ENCODE measurements around the gene PLSCR3. TPM values are rescaled to one million over a fixed set of nuclear protein-coding genes. Genes with fewer than 3 reads are reported as not detected.

Gene PLSCR3
- polyA plus RNA-seq, 4 donors, result 30.5 to 46.3 (median 38.1) TPM

GRCh38 chr17:7426896-7427489 is 32.7 kb upstream of the PLSCR3 start:
- DNase-seq (ENCODE audit: low read depth in 4 of 4, low spot score in 3 of 4), result no peak

GRCh38 chr17:7426203-7426863 is 32.0 kb upstream of the PLSCR3 start:
- no peak for DNase-seq (ENCODE audit: low read depth in 4 of 4, low spot score in 3 of 4)

GRCh38 chr17:7425756-7426155 is 31.4 kb upstream of the PLSCR3 start:
- no peak for DNase-seq (ENCODE audit: low read depth in 4 of 4, low spot score in 3 of 4)

GRCh38 chr17:7425316-7425715 is 31.0 kb upstream of the PLSCR3 start, which contains the start of gene SPEM2:
TSS of gene SPEM2 (plus strand) at chr17:7425616. CDS start at chr17:7425689, 73 bp downstream.
- no peak for DNase-seq (ENCODE audit: low read depth in 4 of 4, low spot score in 3 of 4)

GRCh38 chr17:7423679-7424078 is 29.4 kb upstream of the PLSCR3 start:
- no peak for DNase-seq (ENCODE audit: low read depth in 4 of 4, low spot score in 3 of 4)

GRCh38 chr17:7421186-7421585 is 26.9 kb upstream of the PLSCR3 start:
- no peak for DNase-seq (ENCODE audit: low read depth in 4 of 4, low spot score in 3 of 4)

- DNase-seq (ENCODE audit: low read depth in 4 of 4, low spot score in 3 of 4), result peak in 1 of 4 donors; percentile 47
These were observed 25.7 kb upstream of the PLSCR3 start, which contains the start of gene SPEM1 for GRCh38 chr17:7419819-7420610. TSS of gene SPEM1 (plus strand) at chr17:7420324. CDS start at chr17:7420385, 61 bp downstream.

- no peak for DNase-seq (ENCODE audit: low read depth in 4 of 4, low spot score in 3 of 4)
These were observed 24.3 kb upstream of the PLSCR3 start for GRCh38 chr17:7418472-7419152.

- DNase-seq (ENCODE audit: low read depth in 4 of 4, low spot score in 3 of 4), result no peak
These were observed 22.8 kb upstream of the PLSCR3 start for GRCh38 chr17:7417056-7417655.

GRCh38 chr17:7416323-7416722 is 22.0 kb upstream of the PLSCR3 start:
- no peak for DNase-seq (ENCODE audit: low read depth in 4 of 4, low spot score in 3 of 4)

- DNase-seq (ENCODE audit: low read depth in 4 of 4, low spot score in 3 of 4), result no peak
These were observed 21.5 kb upstream of the PLSCR3 start for GRCh38 chr17:7415784-7416183.

- DNase-seq (ENCODE audit: low read depth in 4 of 4, low spot score in 3 of 4), result no peak
These were observed 20.5 kb upstream of the PLSCR3 start for GRCh38 chr17:7414837-7415236.

GRCh38 chr17:7413346-7413985 is 19.1 kb upstream of the PLSCR3 start:
- no peak for DNase-seq (ENCODE audit: low read depth in 4 of 4, low spot score in 3 of 4)

GRCh38 chr17:7411427-7411750 is 17.1 kb upstream of the PLSCR3 start:
- DNase-seq (ENCODE audit: low read depth in 4 of 4, low spot score in 3 of 4), result no peak

GRCh38 chr17:7410634-7411426 is 16.5 kb upstream of the PLSCR3 start:
- no peak for DNase-seq (ENCODE audit: low read depth in 4 of 4, low spot score in 3 of 4)

- no peak for DNase-seq (ENCODE audit: low read depth in 4 of 4, low spot score in 3 of 4)
These were observed 15.4 kb upstream of the PLSCR3 start for GRCh38 chr17:7409716-7410115.

GRCh38 chr17:7408863-7409262 is 14.5 kb upstream of the PLSCR3 start:
- no peak for DNase-seq (ENCODE audit: low read depth in 4 of 4, low spot score in 3 of 4)

- no peak for DNase-seq (ENCODE audit: low read depth in 4 of 4, low spot score in 3 of 4)
These were observed 14.0 kb upstream of the PLSCR3 start for GRCh38 chr17:7408252-7408727.
